GM21825 (cell line): ENCODE measurements around the gene PHETA2.
"Not testable (repeated sequence)": the region's sequence is repeated elsewhere in the genome, so short reads cannot be mapped to it uniquely, and the experiment has no call there.

Source experiments
- ATAC-seq: cut with Tn5 transposase; IDR thresholded peaks from one replicate; pipeline ENCODE4 v1.9.1; 2021; ENCODE audit warnings: mild to moderate bottlenecking, moderate library complexity; ENCODE audit not compliant: unreplicated experiment

The PHETA2 gene

DNA sequence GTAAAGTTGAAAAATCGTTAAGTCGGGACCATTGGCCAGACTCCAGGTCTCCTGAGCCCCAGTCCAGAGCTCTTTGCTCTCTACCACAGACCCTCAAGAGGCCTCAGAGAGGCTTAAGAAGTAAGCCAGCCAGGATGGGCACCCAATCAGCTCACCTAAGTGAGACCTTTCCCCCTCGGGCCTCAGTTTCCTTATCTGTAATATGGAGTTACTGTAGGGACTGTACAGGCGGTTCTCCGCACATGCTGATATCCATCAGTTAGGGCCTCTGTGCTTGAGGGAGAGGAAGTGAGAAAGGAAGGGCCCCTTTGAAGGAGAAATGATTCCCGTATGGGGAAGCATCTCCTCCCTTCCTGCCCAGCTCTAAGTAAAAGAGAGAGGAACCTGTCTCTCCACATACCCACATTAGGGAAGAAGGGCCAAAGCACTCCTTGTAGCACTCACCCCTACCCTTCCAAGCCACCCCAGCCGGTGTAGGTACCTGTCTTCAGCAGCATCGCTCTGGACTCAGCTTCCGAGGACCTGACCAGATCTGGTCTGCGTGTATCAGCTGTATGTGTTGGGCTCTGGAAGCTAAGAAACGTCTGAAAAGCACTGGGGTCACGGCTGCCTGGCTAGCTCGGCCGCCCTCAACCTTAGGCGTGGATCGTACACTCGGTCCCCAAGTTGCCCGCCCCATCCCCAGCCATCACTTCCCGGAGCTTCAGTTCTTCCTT lies 4.1 kb upstream of the PHETA2 start:
- ATAC-seq = no peak

DNA sequence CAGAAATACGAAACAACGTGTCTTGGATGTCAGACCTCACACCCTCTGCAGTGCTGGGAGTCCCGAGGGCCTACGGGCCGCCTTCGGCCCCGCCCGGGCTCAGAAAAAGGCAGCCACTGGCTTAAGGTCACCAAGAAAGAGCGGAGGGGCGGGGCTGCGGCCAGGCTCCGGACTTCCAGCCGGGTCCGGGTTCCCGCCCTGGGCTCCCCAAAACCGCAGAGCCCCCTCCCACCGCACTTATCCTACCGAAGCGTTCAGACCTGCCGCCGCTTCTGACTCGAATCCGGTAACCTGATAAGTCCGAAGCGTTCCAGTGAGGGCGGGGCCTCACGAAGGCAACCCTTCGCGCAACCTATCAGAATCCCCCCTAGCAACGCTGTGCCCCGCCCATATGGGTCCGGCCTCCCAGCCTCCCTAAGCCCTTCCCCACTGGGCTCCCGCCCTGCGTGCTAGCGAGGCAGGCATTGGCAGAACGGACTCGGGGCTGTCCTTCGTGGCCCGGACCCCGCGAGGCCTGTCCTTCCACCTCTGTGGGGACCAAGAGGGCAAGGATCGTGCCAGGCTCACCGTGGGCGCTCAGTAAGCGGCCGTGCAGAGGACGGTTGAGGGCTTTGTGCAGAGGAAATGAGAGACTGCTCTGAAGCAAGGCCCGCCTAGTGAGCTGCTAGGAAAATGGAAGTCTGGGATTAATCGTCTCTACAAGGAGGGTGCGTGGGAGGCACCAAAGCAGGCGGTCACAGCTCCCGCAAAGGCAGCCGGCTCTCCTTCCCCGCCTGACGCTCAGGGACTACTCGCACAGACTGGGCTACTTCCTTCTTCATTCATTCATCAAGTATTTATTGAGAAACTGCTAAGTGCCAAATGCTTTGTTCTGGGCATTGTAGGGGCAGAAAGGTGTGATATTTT lies 3.3 kb upstream of the PHETA2 start, which contains the start of gene NAGA:
Gene NAGA, minus strand, starts transcription at position 296 of the 906 bp plus-strand sequence. CDS start 515 bp downstream, outside the sequence.
- ATAC-seq = peak; percentile 84

DNA sequence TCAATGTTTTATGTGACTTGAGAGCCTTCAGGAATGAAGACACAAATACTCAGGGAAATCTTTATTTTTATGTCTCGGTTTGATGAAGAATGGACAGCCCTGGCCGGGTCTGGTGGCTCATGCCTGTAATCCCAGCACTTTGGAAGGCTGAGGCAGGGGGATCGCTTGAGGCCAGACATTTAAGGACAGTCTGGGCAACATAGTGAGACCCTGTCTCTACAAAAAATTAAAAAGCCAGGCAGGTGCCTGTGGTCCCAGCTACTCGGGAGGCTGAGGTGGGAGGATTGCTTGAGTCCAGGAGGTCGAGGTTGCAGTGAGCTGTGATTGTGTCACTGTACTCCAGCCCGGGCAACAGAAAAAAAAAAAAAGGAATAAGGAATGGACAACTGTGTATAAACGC lies 2.5 kb upstream of the PHETA2 start:
- ATAC-seq = not testable (repeated sequence)

DNA sequence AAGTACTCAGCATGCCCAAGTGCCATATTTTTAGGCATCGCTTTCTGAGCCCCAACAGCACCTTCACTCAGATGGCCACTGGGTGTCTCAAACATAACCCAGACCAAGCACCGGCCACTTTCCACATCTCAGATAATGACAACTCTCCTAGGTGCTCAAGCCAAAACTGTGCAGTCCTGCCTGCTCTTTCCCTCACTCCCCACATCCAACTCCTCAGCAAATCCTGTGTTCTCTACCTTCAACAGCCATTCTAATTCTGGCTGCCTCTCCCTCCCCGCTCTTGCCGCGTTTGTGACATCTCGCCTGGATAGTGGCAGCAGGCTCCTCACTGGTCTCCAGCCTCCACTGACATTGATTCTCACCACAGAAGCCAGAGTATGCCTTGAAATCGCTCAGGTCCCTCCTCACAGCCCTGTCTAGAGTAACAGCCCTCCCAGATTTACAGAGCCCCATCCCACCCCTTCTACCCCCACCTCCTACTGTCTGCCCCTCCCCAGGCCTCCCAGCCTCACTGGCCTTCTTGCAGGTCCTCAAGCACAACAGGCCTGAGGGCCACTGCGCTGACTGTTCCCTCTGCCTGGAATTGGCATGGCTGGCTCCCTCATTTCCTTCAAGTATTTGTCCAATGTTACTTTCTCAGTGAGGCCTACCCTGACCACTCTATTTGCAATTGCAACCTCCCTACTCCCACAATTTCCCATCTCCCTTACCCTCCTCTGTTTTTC lies 1.3 kb upstream of the PHETA2 start:
- ATAC-seq = no peak

DNA sequence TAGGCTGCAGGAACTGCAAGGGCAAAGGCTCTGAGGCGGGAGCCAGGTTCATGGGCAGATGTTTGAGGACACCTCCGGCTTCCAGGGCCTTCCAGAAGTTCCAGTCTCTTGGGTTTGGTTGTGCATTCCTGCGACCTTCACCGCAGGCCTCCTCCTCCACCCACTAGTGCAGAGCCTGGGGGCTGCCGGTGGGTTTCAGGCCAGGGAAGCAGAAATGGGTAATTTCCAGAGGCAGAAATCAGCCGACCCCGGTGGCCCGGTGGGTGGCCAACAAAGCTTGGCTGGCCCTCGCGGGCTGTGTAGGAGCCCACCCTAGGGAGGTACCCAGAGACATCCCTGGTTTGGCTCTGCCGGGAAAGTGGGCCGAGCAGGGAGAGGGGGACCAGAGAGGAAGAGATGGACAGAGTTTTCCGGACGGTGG lies 417 bp upstream of the PHETA2 start:
- no peak for ATAC-seq

DNA sequence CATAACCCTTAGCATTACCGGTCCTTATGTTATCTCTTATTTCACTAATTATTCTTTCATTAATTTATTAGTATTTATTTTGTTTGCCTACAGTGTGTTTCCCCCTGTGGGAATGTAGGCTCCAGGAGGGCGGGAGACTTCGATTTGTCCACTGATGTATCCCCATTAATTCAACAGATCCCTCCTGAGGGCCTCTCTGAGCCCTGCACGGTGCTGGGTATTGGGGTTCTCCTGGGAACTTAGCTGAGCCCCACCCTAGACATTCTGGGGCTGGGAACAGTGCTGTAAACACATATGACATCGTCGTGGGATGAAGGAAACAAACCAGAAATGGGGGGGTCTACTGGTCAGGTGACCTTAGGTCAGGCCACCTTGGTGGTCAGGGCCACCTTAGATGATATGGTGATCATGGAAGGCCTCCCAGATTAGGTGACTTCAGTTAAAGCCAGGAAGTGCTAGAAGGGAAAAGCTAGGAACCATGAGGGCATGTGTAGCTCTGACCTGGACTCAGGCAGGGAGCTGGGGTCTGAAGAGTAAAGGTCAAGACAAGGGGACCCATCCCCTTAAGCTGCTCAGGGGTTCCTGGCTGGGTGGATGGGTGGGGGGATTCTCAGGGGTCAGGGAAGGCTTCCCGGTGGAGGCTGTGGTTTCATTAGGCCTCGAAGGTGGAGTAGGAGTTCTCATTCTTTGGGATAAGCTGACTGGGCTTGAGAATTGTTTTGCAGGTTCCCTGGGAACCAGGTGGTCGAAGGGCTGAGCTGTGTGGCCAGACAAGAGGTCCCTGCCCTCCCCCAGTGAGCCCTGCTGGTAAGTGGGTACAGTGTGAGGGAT lies 1.0 kb downstream of the PHETA2 start:
- no peak for ATAC-seq

DNA sequence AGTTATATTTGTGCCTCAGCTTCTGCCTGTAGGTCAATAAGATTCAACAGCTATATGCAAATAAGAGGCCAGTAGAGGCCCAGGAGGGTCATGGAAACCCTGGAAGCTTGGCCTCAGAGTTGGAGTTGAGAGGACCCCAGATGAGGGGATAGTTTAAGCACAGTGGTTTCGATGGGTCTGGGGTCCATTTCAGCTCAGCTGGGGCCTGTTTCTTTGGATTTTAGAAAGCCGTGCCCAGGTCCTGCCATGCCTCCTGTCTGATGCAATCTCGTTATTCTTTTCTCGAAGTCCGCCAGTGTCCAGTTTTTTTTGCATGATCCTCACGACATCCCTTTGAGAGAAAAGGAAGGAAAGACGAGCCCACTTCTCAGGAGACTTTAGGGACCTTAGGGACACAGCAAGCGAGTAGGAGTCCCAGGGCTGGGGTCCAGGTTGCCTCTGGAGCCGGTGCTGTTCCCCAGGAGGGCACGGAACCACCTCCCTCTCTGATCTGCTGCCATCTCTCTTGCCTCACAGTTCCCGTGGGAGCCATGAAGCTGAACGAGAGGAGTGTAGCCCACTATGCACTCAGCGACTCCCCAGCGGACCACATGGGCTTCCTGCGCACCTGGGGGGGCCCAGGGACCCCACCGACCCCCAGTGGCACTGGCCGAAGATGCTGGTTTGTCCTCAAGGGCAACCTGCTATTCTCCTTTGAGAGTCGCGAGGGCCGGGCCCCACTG lies 2.9 kb downstream of the PHETA2 start:
- no peak for ATAC-seq

DNA sequence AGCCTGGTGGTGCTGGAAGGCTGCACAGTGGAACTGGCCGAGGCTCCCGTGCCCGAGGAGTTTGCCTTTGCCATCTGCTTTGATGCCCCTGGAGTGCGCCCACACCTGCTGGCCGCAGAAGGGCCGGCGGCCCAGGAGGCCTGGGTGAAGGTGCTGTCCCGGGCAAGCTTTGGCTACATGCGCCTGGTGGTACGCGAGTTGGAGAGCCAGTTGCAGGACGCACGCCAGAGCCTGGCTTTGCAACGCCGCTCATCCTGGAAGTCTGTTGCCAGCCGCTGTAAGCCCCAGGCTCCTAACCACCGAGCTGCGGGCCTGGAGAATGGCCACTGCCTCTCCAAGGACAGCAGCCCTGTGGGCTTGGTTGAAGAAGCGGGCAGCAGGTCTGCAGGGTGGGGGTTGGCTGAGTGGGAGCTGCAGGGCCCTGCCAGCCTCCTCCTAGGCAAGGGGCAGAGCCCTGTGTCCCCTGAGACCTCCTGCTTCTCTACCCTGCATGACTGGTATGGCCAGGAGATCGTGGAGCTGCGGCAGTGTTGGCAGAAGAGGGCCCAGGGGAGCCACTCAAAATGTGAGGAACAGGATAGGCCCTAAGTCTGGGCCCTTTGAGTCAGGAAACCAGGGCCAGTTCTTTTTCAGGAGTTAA lies 3.6 kb downstream of the PHETA2 start:
- no peak for ATAC-seq

DNA sequence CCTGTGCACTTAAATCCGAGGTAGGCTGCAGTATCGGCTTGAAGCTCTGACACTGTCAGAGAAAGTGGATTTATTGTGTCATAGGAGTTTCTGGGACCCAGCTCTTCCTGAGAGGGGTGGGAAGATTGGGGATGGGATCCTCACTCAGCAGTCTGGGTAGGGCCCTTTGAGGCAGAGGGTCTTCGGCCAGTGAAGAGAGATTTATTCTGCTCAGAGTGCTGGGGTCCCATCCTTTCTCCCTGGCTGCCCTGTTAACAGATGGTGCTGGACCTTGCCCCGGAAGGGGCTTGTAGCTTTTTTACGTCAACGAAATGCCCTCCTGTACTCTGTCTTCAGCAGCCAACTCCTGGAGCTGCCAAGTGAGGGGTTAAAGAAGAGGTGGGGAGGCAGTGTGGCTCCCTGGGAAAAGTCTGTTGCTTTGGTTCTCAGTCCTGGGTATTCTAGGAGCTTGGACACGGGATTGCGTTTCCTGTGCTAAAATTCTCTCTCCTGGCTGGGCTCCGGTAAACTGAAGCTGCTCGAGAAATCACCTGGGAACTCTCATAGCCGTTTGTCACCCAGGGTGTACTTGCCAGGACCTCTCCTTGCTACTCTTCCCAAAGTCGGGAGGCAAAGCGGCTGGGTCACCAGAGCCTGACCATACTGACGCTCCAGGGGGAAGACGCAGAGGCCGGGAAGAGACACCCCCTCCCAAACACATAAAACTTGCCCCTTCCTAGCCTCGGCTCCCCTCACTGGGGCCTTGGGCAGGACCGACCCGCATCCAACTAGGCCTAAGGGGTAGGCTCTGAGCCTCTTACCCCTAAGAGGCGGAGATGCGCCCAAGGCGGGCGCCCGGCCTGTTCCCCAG lies 4.6 kb downstream of the PHETA2 start:
- ATAC-seq = peak; percentile 4

DNA sequence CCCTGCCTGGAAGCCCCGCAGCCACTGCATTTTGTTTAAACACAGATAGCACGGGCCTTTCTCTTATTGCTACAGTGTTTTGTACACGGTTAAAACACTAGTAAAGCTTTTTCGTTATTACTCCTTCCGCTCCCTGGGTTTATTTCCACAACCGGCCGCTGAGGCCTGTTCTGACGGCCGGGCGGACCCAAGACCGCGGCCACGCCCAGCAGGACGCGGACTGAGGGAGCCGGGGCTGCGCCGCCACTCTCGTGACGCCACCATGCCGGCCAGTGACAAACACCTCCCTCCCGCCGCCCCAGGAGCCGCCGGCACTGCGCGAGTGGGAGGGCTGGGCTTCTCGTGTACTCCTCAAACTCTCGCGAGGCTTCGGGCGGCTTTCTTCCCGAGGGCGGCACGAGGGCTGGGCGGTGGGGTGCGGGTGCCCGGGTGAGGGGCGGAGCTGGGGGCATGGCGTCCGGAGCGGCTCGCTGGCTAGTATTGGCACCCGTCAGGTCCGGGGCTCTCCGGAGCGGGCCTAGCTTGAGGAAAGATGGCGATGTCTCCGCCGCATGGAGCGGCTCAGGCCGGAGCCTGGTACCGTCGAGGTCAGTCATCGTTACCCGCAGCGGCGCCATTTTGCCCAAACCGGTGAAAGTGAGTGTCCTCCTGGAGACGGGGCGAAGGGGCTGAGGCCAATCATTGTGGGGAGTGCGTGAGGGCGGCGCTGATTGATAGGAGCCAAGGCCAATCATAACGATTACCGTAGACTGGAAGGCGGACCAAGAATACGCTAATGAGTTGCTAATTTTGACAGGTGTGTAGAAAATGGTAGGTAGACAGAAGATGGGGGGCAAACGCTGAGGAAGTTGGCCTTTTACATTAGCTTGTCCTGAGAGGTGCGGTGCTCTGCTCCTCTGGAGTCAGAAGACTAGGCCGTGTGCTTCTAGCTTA lies 5.5 kb downstream of the PHETA2 start, which contains the start of gene SMDT1:
Gene SMDT1, plus strand, starts transcription at position 382 of the 933 bp plus-strand sequence. Its CDS starts 69 bp downstream, at position 451.
- peak; percentile 71 for ATAC-seq

DNA sequence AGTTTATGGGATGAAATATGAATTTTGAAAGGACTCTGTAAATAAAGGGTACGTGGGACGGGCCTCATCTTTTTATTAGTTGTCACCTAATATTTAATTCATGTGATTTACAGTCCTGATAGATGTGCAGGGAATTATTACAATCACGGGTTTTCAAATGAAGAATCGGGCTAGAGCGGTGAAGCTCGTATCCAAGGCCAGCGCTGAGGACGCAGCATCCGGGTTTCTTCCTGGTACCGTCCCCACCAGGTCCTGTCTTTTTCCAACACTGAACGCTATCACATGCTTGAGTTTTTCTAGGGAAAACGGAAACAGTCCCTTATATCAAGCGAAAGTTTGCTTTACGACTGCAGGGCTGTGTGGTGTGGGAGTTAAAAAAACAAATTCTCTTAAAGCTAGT lies 6.2 kb downstream of the PHETA2 start:
- ATAC-seq = no peak

DNA sequence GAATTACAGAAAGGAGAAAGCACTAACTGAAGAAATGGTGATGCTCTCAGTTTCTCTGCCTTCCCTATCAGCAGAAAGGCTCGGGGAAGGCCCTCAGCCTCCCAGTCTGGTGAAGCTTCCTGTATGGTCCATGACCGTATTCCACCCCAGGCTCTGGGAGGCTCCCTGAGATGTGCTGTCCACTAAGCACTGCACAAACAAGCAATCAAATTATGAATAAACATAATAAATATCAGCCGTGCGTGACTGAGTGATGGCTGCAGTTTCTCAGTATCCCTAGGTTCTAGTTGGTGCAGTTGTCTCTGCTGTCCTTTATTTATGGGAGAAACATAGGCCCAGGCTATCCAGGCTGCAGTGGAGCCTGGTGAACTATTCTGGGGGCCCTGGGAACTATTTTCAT lies 9.1 kb downstream of the PHETA2 start:
- no peak for ATAC-seq

DNA sequence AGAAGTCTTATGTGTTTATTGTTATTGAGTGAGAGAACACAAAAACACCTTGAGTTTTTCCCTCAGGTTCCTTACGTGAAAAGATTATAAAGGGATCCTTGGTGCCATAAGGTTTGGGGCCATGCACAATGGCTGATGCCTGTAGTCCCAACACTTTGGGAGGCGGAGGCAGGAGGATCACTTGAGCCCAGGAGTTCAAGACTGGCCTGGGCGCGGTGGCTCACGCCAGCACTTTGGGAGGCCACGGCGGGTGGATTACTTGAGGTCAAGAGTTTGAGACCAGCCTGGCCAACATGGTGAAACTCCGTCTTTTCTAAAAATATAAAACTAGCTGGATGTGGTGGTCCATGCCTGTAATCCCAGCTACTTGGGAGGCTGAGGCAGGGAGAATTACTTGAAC lies 10.8 kb downstream of the PHETA2 start:
- no peak for ATAC-seq

DNA sequence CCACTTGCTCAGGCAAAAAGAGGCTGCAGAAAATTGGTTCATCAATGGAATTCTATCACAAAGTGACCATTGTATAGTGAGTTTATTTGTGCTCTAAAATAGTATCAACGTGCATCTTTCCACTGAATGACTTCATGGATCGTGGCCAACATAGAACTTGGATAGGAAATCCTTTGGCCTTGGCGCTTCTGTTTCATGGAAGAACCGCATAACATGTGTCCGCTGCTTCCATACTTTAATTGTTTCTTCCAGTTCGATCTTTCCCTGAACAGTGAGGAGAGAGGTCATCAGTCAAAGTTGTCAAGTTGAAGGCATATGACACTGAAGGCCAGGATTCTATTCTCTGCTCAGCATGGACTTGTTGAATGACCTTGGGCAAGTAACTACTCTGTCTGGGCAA lies 12.0 kb downstream of the PHETA2 start:
- ATAC-seq = no peak

DNA sequence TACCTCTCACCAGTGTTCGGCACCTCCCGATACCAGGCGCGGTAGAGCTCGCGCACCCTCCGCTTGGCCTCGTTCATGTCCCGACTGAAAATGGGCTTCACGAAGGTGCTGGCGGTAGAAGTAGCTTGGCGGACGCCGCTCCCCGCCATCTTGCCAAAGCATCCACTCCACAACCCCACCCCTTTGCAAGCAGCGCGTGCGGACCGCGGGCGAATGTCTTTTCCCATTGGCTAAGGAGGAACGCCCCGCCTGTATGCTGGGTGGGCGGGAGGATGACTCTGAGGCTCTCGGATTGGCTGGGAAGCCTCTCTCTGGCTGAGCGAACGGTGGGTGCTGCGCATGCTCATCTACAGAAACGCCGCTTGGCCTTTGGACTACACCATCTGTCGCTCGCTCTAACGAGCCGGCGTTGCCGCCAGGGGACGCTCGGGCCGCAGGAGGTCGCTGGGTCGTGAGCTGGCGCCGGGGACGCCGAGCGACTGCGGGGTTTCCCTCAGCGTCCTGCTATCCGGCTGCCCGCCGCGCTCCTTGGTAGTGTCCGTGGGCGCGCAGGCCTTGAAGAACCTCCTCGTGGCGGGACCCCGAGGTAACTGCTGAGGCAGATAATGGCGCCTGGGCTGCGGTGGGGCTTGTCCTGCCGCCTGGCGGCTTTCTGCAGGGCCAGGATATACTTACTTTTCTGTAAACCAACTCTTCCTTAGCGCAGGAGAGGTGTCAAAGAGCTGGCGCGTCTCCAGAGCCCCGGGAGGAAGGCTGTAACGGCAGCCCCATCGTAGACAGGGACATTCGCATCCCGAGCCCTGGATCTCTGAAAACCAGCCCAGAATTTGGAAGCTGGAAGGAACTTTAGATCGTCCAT lies 16.8 kb downstream of the PHETA2 start, which contains the start of gene NDUFA6:
Gene NDUFA6, minus strand, starts transcription at position 177 of the 859 bp plus-strand sequence. Its CDS starts 28 bp downstream, at position 149.
- peak; percentile 90 for ATAC-seq

DNA sequence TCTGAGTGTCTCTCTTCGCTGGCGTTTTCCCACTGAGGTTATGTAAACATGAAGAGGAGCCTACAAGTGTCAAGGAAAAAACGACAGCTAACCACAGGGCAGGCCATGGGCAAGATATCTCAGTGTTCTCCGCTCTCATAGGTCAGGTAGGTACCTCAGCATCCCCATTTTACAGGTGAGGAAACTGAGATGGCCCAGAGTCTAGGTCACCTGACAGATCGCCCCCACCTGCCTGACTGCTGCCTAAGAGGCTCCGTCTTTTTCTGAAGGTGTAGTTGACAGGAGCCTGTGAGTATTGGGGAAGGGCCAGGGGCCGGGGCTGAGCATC lies 17.4 kb downstream of the PHETA2 start:
- no peak for ATAC-seq
